ENCODE measurements around the gene HCAR1. TPM values are rescaled to one million over a fixed set of nuclear protein-coding genes. Genes with fewer than 3 reads are reported as not detected.
"Not testable (repeated sequence)": the region's sequence is repeated elsewhere in the genome, so short reads cannot be mapped to it uniquely, and the experiment has no call there.

The HCAR1 gene
- total RNA-seq, 2 experiments from 2014 or later = 0.91 to 0.99 TPM

GRCh38 chr12:122715211-122715610 is 15.4 kb downstream of the HCAR1 start:
- H3K27me3 Mint-ChIP-seq (ENCODE audit: low read depth); H3K36me3 Mint-ChIP-seq (ENCODE audit: low read depth); H3K9me3 Mint-ChIP-seq; DNase-seq; H3K4me3 Mint-ChIP-seq; CTCF ChIA-PET; H3K27ac Mint-ChIP-seq; intact Hi-C loops (cut with micrococcal nuclease): not testable (repeated sequence)
- H3K4me1 Mint-ChIP-seq (ENCODE audit: low read depth) = peaks cover 16% of the 10 kb centered on the region

GRCh38 chr12:122713491-122714188 is 17.0 kb downstream of the HCAR1 start:
- H3K4me3 Mint-ChIP-seq; H3K36me3 Mint-ChIP-seq (ENCODE audit: low read depth); intact Hi-C loops (cut with micrococcal nuclease); H3K27ac Mint-ChIP-seq; H3K9me3 Mint-ChIP-seq; H3K4me1 Mint-ChIP-seq (ENCODE audit: low read depth); CTCF ChIA-PET; DNase-seq; H3K27me3 Mint-ChIP-seq (ENCODE audit: low read depth): not testable (repeated sequence)

- H3K27me3 Mint-ChIP-seq (ENCODE audit: low read depth); DNase-seq; H3K27ac Mint-ChIP-seq; H3K4me1 Mint-ChIP-seq (ENCODE audit: low read depth); H3K9me3 Mint-ChIP-seq; H3K36me3 Mint-ChIP-seq (ENCODE audit: low read depth); intact Hi-C loops (cut with micrococcal nuclease); CTCF ChIA-PET; H3K4me3 Mint-ChIP-seq: not testable (repeated sequence)
These were observed 19.4 kb downstream of the HCAR1 start for GRCh38 chr12:122711266-122711665.

- CTCF ChIA-PET = not testable (repeated sequence)
These were observed 20.3 kb downstream of the HCAR1 start for GRCh38 chr12:122710341-122710740.

GRCh38 chr12:122709287-122709686 is 21.4 kb downstream of the HCAR1 start:
- H3K27ac Mint-ChIP-seq; H3K9me3 Mint-ChIP-seq; H3K27me3 Mint-ChIP-seq (ENCODE audit: low read depth); H3K4me3 Mint-ChIP-seq; intact Hi-C loops (cut with micrococcal nuclease); DNase-seq; H3K4me1 Mint-ChIP-seq (ENCODE audit: low read depth); CTCF ChIA-PET; H3K36me3 Mint-ChIP-seq (ENCODE audit: low read depth): not testable (repeated sequence)

More at GRCh38 chr12:122710341-122710740, 20.3 kb downstream of the HCAR1 start:
- H3K4me1 Mint-ChIP-seq (ENCODE audit: low read depth); H3K36me3 Mint-ChIP-seq (ENCODE audit: low read depth); H3K27ac Mint-ChIP-seq; DNase-seq; intact Hi-C loops (cut with micrococcal nuclease); H3K9me3 Mint-ChIP-seq; H3K27me3 Mint-ChIP-seq (ENCODE audit: low read depth); H3K4me3 Mint-ChIP-seq: not testable (repeated sequence)

GRCh38 chr12:122703841-122704240 is 26.8 kb downstream of the HCAR1 start:
- H3K27ac Mint-ChIP-seq; H3K4me1 Mint-ChIP-seq (ENCODE audit: low read depth); H3K9me3 Mint-ChIP-seq; H3K27me3 Mint-ChIP-seq (ENCODE audit: low read depth); H3K36me3 Mint-ChIP-seq (ENCODE audit: low read depth); H3K4me3 Mint-ChIP-seq; CTCF ChIA-PET; intact Hi-C loops (cut with micrococcal nuclease); DNase-seq: not testable (repeated sequence)

GRCh38 chr12:122702890-122703611 is 27.6 kb downstream of the HCAR1 start, which contains the start of gene HCAR2:
HCAR2 (minus strand) TSS chr12:122703357; CDS start chr12:122703283, 74 bp downstream.
- H3K27ac Mint-ChIP-seq = not testable (repeated sequence)

GRCh38 chr12:122701481-122701880 is 29.2 kb downstream of the HCAR1 start:
- H3K4me1 Mint-ChIP-seq (ENCODE audit: low read depth); intact Hi-C loops (cut with micrococcal nuclease); H3K27ac Mint-ChIP-seq; CTCF ChIA-PET; DNase-seq; H3K36me3 Mint-ChIP-seq (ENCODE audit: low read depth); H3K27me3 Mint-ChIP-seq (ENCODE audit: low read depth); H3K9me3 Mint-ChIP-seq; H3K4me3 Mint-ChIP-seq: not testable (repeated sequence)

More at GRCh38 chr12:122702890-122703611, 27.6 kb downstream of the HCAR1 start, which contains the start of gene HCAR2:
- H3K4me1 Mint-ChIP-seq (ENCODE audit: low read depth); H3K9me3 Mint-ChIP-seq; intact Hi-C loops (cut with micrococcal nuclease); H3K36me3 Mint-ChIP-seq (ENCODE audit: low read depth); H3K4me3 Mint-ChIP-seq; H3K27me3 Mint-ChIP-seq (ENCODE audit: low read depth); DNase-seq; CTCF ChIA-PET: not testable (repeated sequence)

- H3K4me3 Mint-ChIP-seq; H3K4me1 Mint-ChIP-seq (ENCODE audit: low read depth); CTCF ChIA-PET; H3K9me3 Mint-ChIP-seq; H3K27ac Mint-ChIP-seq; H3K36me3 Mint-ChIP-seq (ENCODE audit: low read depth); intact Hi-C loops (cut with micrococcal nuclease); H3K27me3 Mint-ChIP-seq (ENCODE audit: low read depth); DNase-seq: not testable (repeated sequence)
These were observed 30.5 kb downstream of the HCAR1 start for GRCh38 chr12:122700038-122700710.

GRCh38 chr12:122696922-122697321 is 33.7 kb downstream of the HCAR1 start:
- H3K36me3 Mint-ChIP-seq (ENCODE audit: low read depth); H3K4me3 Mint-ChIP-seq; DNase-seq; H3K9me3 Mint-ChIP-seq; H3K4me1 Mint-ChIP-seq (ENCODE audit: low read depth); H3K27me3 Mint-ChIP-seq (ENCODE audit: low read depth); intact Hi-C loops (cut with micrococcal nuclease); H3K27ac Mint-ChIP-seq; CTCF ChIA-PET: not testable (repeated sequence)

GRCh38 chr12:122691566-122691965 is 39.1 kb downstream of the HCAR1 start:
- no peaks in the 10 kb centered on the region for H3K27me3 Mint-ChIP-seq (ENCODE audit: low read depth)
- H3K4me1 Mint-ChIP-seq (ENCODE audit: low read depth) = peaks cover 3% of the 10 kb centered on the region
- intact Hi-C loops (cut with micrococcal nuclease) = no loop called here
- no peak for DNase-seq
- CTCF ChIA-PET = no interaction called here
- no peaks in the 10 kb centered on the region for H3K36me3 Mint-ChIP-seq (ENCODE audit: low read depth)
- H3K27ac Mint-ChIP-seq = no peak overlapping the region
- H3K4me3 Mint-ChIP-seq = no peak overlapping the region
- H3K9me3 Mint-ChIP-seq = no peaks in the 10 kb centered on the region

GRCh38 chr12:122688291-122688690 is 42.4 kb downstream of the HCAR1 start:
- no peaks in the 10 kb centered on the region for H3K36me3 Mint-ChIP-seq (ENCODE audit: low read depth)
- peaks cover 3% of the 10 kb centered on the region for H3K4me1 Mint-ChIP-seq (ENCODE audit: low read depth)
- H3K27me3 Mint-ChIP-seq (ENCODE audit: low read depth) = no peaks in the 10 kb centered on the region
- no peaks in the 10 kb centered on the region for H3K9me3 Mint-ChIP-seq
- H3K4me3 Mint-ChIP-seq = no peak overlapping the region
- intact Hi-C loops (cut with micrococcal nuclease) = no loop called here
- H3K27ac Mint-ChIP-seq = no peak overlapping the region
- DNase-seq = no peak
- CTCF ChIA-PET = interaction anchor here (0.7 to 1.2 kb wide), 2 partner anchors 50 to 95 kb away, joined by 3 to 4 read pairs; no protein-coding TSS in a partner anchor

All from activated naive CD4-positive, alpha-beta T cell treated with anti-CD3 and anti-CD28 coated beads for 36 hours (primary cell).